ENCODE results near the gene WDTC1. TPM values are rescaled to one million over a fixed set of nuclear protein-coding genes. Genes with fewer than 3 reads are reported as not detected.

WDTC1 gene
- total and polyA plus RNA-seq, 2 of the 13 experiments (the other 11 are each of a cell fraction or from before 2014, with no cell fraction given) = 5.5 TPM

- TF ChIP-seq PRDM15 (CRISPR knock-in tag; IDR thresholded peaks at IDR 0.05) (peak; percentile 90), HNF4G (IDR thresholded peaks at IDR 0.05; ENCODE audit: borderline replicate concordance, low read depth, low read length) (peak; percentile 37), HNF4G (CRISPR knock-in tag; IDR thresholded peaks at IDR 0.05; ENCODE audit: borderline replicate concordance, low read depth) (no peak), ZFP91 (CRISPR knock-in tag; IDR thresholded peaks at IDR 0.05; ENCODE audit: borderline replicate concordance) (peak; percentile 5; the same call in 1 of the 2 replicates), KDM2A (CRISPR knock-in tag; IDR thresholded peaks at IDR 0.05; ENCODE audit: borderline replicate concordance, low read depth) (peak; percentile 10; the same call in 1 of the 2 replicates), POLR2AphosphoS5 (IDR thresholded peaks at IDR 0.05; ENCODE audit: low read depth, low read length) (0 out of 2 replicates have a peak, but pooled peaks have one; percentile 1), ZSCAN25 (CRISPR knock-in tag; IDR thresholded peaks at IDR 0.05) (peak; percentile 96), HIVEP1 (CRISPR knock-in tag; IDR thresholded peaks at IDR 0.05) (no peak), ZNF44 (CRISPR knock-in tag; IDR thresholded peaks at IDR 0.05) (peak; percentile 42; the same call in 1 of the 2 replicates), TFDP1 (CRISPR knock-in tag; IDR thresholded peaks at IDR 0.05; ENCODE audit: borderline replicate concordance) (no peak), STAG1 (CRISPR knock-in tag; IDR thresholded peaks at IDR 0.05) (no peak), IKZF4 (CRISPR knock-in tag; IDR thresholded peaks at IDR 0.05; ENCODE audit: borderline replicate concordance, low read depth, not compliant biosample characterization) (no peak), KLF9 (CRISPR knock-in tag; IDR thresholded peaks at IDR 0.05; ENCODE audit: low read depth) (no peak), ZNF280B (CRISPR knock-in tag; IDR thresholded peaks at IDR 0.05; ENCODE audit: borderline replicate concordance) (0 out of 2 replicates have a peak, but pooled peaks have one; percentile 23), PRDM4 (CRISPR knock-in tag; IDR thresholded peaks at IDR 0.05; ENCODE audit: borderline replicate concordance) (no peak), ARNT2 (CRISPR knock-in tag; IDR thresholded peaks at IDR 0.05; ENCODE audit: low read depth) (0 out of 2 replicates have a peak, but pooled peaks have one; percentile 44), CBX2 (IDR thresholded peaks at IDR 0.05; ENCODE audit: low read depth, low read length) (no peak), CBX2 (CRISPR knock-in tag; IDR thresholded peaks at IDR 0.05; ENCODE audit: low read depth) (no peak)
Observed at GRCh38 chr1:27351541-27352107, 117.2 kb downstream of the WDTC1 start (continued).
